HG02870 (cell line): ENCODE data around the gene SUSD3.
"Not testable (repeated sequence)": the region's sequence is repeated elsewhere in the genome, so short reads cannot be mapped to it uniquely, and the experiment has no call there.

Source experiments
- ATAC-seq: cut with Tn5 transposase; IDR thresholded peaks from one replicate; pipeline ENCODE4 v1.9.1; 2021; ENCODE audit warnings: mild to moderate bottlenecking, moderate library complexity; ENCODE audit not compliant: unreplicated experiment

Gene SUSD3

GRCh38 chr9:93108291-93109041 is 50.0 kb downstream of the SUSD3 start:
- no peak for ATAC-seq

- ATAC-seq, result no peak
Measured at GRCh38 chr9:93110311-93110855, 51.9 kb downstream of the SUSD3 start.

GRCh38 chr9:93111001-93111370 is 52.5 kb downstream of the SUSD3 start:
- ATAC-seq, result no peak

DNA sequence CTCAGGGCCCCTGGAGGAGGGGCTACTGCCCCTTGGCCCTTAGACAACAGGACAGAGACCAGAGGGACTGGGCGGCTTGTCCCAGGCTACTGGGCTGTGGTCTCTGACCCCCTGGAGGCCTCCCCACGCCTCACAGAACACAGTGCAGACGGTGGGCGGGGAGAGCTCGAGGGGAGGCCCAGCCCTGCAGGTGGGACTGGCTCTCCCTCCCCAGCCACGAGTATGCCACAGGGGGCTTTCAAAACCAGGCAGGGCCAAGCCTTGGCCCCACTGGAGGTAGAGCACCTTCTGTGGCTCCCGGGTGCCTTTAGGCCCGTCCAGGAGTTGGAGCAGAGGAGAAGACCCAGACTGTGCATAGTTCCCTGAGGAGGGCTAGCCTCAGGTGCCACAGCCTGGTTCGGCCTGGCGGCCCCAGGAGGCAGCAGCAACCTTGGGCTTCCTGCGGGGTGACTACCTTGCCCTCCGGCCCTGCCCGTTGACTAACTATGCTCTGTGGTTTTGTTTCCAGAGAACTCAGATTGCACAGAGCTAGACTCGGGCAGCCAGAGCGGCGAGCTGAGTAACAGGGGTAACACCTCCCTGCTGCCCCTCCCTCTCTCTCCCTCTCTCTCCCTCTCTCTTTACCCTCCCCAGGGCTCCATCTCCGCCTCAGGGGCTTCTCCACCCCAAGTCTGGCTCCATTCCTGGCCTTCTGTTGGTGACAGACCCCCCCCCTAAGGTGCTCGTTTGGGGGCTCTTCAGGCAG is 53.0 kb downstream of the SUSD3 start:
- ATAC-seq, result no peak

GRCh38 chr9:93112116-93112863 is 53.8 kb downstream of the SUSD3 start:
- ATAC-seq, result no peak

GRCh38 chr9:93112864-93113389 is 54.4 kb downstream of the SUSD3 start:
- ATAC-seq, result no peak

GRCh38 chr9:93114169-93114983 is 55.9 kb downstream of the SUSD3 start:
- ATAC-seq, result no peak

DNA sequence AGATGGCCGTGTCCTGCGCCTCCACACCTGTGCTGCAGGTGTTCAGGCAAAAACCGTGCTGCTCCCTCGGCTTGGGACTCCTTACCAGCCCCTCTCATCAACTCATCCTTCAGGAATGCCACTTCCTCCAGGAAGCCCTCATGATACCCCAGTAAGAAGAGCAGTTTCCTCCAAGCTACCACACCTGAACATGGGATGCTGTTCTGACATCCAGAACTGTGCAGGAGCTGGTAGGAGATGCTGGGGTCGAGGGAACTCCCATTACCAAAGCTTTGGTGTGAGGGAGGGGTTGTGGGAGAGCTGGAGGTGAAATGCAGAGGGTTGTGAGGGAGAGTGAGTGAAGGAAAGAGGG is 56.5 kb downstream of the SUSD3 start:
- ATAC-seq, result no peak

DNA sequence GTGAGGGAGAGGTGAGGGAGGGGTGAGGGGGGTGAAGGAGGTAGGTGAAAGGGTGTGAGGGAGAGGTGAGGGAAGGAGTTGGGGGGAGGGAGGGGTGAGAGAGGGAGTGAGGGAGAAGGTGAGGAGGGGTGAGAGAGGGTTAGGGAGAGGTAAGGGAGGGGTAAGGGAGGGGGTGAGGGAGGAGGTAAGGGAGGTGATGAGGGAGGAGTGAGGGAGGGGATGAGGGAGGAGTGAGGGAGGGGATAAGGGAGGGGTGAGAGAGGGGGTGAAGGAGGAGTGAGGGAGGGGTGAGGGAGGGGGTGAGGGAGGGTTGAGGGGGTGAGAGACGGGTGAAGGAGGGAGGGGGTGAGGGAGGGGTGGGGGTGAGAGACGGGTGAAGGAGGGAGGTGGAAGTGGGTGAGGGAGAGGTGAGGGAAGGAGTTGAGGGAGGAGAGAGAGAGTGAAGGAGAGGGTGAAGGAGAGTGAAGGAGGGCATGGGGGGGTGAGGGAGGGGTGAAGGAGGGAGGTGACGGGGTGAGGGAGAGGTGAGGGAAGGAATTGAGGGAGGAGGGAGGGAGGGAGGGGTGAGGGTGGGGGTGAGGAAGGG is 57.1 kb downstream of the SUSD3 start:
- no peak for ATAC-seq

GRCh38 chr9:93116072-93116961 is 57.8 kb downstream of the SUSD3 start:
- ATAC-seq, result no peak

GRCh38 chr9:93117521-93117920 is 59.0 kb downstream of the SUSD3 start:
- not testable (repeated sequence) for ATAC-seq

- no peak for ATAC-seq
Measured at GRCh38 chr9:93117924-93118862, 59.7 kb downstream of the SUSD3 start.

GRCh38 chr9:93118863-93119702 is 60.6 kb downstream of the SUSD3 start:
- ATAC-seq, result no peak

DNA sequence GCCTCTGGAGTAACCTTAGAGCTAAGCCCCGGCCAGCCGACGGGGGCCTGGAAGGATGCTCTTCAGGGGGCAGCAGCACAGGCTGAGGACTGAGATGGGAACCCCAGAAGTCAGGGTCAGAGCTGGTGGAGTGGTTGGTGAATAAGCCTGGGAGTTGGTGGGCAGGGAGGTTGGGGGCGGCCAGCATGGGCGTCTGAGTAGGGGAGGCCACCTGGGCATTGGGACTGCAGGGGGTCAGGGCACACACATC is 61.1 kb downstream of the SUSD3 start:
- ATAC-seq, result no peak

- peak; percentile 69 for ATAC-seq
Measured at GRCh38 chr9:93119953-93120845, 61.7 kb downstream of the SUSD3 start.

DNA sequence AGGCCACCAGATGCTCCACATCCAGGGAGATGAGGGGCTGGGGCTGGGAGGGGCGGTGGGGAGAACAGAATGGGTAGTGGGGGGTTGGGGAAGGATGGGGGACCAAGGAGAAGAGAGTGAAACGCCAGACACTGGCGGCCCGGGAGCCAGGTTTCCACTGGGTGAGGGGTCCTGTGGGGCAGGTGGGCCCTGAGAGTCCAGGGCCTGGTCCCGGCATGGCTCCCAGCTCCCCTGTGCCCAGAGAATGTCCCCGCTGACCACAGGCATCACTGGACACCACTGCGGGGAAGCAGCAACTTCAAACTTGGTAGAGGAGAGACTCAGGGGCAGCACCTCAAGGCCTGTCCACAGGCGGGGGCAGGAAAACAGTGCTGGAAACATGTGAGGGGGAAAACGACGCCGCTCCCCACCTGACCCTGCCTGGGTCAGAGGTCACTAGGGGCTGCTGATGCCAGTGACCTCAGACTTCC is 62.4 kb downstream of the SUSD3 start:
- no peak for ATAC-seq
